SW 1271 (cell line): Measurements from ENCODE around the gene SSC5D.

ENCODE experiments used
- DNase-seq, 2 experiments: peaks; one replicate each; lab custom pipeline; 2025; lab: John Stamatoyannopoulos, UW

Gene SSC5D

DNA sequence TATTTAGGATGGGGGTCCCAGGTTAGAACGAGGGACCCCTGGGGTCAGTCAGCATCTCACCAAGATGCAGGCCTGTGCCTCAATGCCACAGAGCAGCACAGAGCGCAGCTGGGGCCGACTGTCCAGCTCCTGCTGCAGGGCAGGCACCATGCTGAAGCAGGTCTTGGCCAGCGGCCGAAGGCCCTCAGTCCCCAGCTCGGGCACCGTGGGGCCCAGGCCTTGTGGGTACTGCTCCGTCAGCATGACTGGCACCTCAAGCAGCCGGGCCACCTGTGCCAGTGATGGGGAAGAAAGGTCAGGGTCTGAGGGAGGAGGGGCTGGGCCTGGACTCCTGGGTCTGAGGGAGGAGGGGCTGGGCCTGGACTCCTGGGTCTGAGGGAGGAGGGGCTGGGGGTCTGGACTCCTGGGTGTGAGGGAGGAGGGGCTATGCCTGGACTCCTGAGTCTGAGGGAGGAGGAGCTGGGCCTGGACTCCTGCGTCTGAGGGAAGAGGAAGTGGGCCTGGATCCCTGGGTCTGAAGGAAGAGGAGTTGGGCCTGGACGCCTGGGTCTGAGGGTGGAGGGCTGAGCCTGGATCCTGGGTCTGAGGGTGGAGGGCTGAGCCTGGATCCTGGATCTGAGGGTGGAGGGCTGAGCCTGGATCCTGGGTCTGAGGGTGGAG, 32.5 kb upstream of the SSC5D start:
- DNase-seq, result no peak

DNA sequence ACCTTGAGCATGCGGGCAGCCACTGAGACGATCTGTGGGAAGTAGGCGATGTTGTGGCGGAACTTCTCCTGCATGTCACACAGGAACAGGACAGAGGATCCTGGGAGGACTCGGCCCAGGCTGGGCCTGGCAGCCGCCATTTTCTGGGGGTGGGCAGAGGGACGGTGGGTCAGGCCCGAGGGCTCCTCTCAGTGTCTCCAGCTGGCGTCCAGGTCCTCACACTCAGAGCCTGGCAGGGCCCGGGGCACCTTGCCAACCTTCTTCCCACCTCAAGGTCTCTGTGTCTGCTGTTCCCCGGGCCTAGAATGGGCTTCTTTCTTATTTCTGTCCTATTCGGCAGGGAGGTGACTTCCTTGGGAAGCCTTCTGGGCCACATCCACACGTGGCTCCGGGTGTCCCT, 31.9 kb upstream of the SSC5D start:
- DNase-seq, result no peak

DNA sequence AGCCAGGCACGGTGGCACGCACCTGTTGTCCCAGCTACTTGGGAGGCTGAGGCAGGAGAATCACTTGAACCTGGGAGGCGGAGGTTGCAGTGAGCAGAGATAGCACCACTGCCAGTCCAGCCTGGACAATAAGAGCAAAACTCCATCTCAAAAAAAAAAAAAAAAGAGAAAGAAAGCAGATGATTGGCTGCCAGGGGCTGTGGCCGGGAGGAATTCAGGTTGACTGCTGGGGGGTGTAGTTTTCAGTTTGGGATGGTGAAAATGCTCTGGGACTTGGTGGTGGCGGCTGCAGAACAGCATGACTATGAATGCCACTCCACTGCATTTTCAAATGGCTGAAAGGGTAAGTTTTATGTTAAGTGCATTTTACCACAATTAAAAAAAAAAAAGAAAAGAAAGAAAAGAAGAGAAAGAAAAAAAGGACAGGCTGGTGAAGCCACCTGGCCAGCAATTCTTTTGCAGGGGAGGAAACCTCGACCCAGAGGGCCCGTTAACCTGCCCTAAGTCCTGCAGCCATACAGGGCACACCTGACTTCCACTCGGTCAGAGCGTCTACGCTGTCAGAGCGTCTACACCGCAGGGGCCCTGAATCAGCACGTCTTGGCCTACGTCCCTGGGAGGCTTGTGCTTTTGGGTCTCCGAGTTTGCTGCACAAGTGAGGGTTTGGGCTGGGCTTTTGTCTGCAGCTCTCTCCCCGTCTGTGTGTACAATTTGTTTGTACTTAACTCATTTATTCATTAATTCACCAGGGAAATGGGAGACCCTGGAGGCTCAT, 30.4 kb upstream of the SSC5D start:
- no peak for DNase-seq

- no peak for DNase-seq
Measured at GRCh38 chr19:55459551-55459949, 28.7 kb upstream of the SSC5D start.

DNA sequence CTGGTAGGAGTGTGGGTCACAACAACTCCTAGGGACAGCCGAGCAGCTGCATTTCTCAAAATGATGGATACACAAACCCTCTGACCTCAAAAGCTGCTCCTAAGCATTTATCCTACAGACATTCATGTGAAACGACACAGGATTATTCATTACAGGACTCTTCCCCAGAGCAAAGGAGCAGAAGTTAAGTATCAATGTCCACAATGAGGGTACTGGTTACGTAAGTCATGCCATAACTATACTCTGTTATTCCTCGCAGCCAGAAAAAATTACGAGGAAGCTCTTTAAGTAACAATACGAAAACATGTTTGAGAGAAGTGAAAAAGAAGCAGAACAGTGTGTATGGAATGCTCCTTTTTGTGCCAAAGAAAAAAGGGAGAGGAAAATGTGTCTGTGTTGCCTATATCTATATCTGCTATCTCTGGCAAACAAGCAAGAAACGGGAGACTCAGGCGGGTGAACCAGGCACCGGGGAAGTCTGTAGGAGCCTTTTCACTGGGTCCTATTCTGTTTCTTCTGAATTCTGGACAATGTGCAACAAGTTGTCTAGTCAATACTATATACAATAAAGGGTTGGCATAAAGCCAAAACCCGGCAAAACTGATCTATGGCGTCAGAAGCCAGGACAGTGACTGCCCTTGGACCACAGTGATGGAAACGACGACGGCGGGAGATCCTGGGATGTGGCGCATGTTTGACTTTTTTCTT, 28.1 kb upstream of the SSC5D start:
- DNase-seq, result no peak

GRCh38 chr19:55460670-55461258, 27.5 kb upstream of the SSC5D start:
- DNase-seq, result peak in 1 of 2 experiments; percentile 42

DNA sequence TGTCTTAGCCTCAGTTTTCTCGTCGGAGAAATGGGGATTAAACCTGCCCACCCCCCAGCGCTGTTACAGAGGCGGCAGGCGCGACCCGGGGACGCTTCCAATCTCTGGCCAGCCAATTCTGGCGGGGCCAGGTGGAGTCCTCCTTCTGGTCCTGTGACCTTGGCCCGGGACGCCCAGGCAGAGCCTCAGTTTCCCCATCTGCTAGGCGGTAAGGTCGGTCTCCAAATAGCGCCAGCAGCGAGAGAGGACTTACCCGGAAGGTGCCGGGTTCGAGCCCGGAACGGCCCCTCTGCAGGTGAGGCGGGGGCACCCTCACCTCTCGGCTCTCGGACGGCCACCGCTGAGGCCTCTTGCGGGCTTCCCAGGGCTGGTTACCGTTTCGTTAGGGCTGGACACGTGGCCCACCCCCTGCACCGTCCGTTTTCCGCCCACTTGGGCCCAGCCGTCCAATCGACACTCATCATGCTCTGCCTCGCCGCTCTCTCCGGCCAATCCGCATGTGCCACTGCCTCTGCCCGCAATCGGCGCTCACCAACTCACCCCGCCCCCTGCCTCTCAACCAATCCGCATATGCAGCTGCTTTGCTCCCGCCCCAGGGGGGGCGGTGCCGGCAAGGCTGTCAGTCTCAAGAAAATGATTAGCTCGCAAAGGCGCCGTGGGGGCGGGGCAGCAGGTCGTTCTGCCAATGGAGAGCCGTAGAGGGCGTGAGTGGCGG, 26.8 kb upstream of the SSC5D start, which contains the start of gene ISOC2:
Gene ISOC2 (minus strand): TSS at position 384 of the 715 bp plus-strand sequence. CDS start 5,156 bp downstream, outside the sequence.
- peak; percentile 91 to 97 for DNase-seq

DNA sequence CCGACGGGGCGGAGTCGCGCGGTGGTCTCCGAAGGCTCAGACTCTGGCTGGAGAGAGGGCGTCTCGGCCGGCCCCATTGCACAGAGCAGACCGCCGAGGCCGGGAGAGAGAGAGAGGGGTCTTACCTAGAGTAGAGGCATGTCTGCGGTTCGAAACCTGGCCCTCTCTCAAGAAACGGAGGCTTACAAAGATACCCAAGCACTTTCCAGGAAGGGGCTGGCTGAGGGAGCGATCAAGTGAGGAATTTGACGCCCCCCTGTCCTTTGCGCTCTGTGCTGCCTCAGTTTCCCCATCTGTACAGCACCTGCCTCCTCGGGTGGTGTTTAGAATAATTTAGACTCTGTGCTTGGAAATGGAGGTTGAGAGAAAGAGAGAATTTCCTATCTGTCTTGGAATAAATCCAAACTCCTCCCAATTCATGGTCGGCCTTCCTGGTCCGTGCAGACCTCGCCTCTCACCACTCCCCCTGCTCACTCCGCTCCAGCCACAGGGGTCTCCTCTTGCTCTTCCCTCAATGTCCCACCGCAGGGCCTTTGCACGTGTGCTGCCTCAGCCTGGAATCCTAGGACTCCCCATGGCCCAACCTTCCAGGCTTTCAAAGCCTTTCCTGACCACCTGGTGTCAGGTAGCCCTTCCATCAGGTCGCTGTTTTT, 26.1 kb upstream of the SSC5D start:
- DNase-seq, result peak in 1 of 2 experiments; percentile 33

DNA sequence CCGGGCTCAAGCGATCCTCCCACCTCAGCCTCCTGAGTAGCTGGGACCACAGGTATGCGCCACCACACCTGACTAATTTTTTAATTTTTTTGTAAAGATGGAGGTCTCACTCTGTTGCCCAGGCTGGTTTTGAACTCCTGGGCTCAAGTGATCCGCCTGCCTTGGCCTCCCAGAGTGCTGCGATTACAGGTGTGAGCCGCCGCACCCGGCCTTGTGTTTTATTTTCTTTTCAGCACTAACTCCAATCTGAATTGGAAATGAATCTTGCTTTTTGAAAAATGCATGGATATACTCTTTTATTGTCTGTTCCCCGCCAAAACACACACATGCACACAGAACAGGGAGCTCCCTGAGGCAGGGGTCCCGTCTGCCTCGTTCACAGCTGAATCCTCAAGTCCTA, 25.5 kb upstream of the SSC5D start:
- DNase-seq, result no peak

- DNase-seq, result no peak
Measured at GRCh38 chr19:55463583-55464031, 24.6 kb upstream of the SSC5D start.

GRCh38 chr19:55464039-55464661, 24.1 kb upstream of the SSC5D start:
- no peak for DNase-seq

GRCh38 chr19:55464662-55465054, 23.6 kb upstream of the SSC5D start, which contains the start of gene C19orf85:
TSS of gene C19orf85 (minus strand) at chr19:55464751. CDS start at chr19:55464554, 197 bp downstream.
- no peak for DNase-seq

DNA sequence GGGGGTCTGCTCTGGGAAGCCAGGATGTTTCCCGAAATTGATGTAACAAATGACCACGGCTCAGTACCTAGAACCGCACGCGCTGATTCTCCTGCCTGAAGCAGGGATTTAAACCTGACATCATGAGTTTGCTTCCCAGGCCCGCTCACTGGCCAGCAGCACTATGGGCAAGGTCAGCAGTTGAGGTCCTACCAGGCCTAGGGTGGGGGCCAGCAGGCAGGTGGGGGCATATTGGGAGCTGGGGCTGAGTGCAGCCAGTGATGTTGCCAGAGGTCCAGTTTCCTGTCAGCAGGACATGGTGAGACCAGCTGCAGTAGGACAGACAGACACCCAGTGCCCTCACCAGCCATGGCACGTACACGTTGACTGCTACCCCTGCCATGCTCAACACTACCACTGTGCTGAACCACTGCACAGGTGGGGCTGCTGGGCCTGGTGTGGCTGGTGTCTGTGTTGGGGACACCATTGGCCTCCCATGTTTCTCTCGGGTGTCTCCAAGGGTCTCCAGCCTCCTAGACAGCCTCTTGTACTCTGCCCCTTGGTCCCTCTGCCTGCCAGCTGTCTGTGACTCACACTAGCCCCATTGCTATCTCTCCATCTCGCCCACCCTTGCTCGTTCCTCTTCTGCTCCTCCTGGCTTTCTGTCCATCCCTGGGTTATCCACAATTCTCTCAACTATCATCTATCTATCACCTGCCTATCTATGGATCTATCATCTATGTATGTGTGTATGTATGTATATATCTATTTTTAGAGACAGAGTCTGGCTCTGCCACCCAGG, 22.6 kb upstream of the SSC5D start:
- no peak for DNase-seq

DNA sequence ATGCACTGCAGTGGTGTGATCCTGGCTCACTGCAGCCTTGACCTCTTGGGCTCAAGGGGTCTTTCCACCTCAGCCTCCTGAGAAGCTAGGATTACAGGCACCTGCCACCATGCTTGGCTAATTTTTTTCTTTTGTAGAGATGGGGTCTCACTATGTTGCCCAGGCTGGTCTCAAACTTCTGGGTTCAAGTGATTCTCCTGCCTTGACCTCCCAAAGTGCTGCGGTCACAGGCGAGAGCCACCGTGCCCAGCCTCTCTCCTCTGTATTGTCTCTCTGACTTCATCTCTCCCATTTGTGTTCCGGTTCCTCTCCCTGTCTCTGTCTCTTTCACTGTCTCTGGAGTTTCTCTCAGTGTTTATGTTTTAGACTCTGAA, 22.0 kb upstream of the SSC5D start:
- DNase-seq, result no peak

GRCh38 chr19:55467236-55468053, 20.8 kb upstream of the SSC5D start:
- peak in 1 of 2 experiments; percentile 35 for DNase-seq

- no peak for DNase-seq
Measured at GRCh38 chr19:55468054-55468393, 20.2 kb upstream of the SSC5D start.

- DNase-seq, result no peak
Measured at GRCh38 chr19:55471266-55471665, 17.0 kb upstream of the SSC5D start.

GRCh38 chr19:55472463-55472862, 15.8 kb upstream of the SSC5D start:
- no peak for DNase-seq
